GM20431 (cell line): ENCODE measurements around the gene CADM2.
"Not testable (repeated sequence)": the region's sequence is repeated elsewhere in the genome, so short reads cannot be mapped to it uniquely, and the experiment has no call there.

Experiments used
- in situ Hi-C: fragments of 300-500 bp; cut with MseI, MboI; formaldehyde crosslinking; loops from one replicate; pipeline ENCODE4 v1.15.0; 2020; ENCODE audit warnings: low sequenced_read_pairs; ENCODE audit not compliant: unreplicated experiment

Gene CADM2

DNA sequence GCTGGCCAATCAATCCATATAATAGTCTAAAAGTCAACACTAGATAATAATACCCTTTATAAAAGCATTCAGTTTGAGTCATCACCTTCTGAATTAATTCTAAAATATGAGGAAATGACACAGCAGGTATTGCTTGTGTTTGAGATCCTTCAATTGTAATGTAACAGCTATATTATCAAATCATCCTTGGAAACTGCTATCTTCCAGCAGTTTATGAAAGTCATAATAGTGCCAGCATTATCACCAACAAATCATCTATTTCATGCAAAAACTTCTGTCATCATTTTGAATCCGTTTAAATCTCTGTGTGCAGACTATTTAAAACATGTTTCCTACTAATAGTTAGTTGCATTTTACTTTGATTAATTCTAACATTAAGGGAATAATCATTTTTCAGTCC lies 468.7 kb downstream of the CADM2 start:
- in situ Hi-C loops = no loop called here

- in situ Hi-C loops = no loop called here
Measured at GRCh38 chr3:85432081-85432480, 473.3 kb downstream of the CADM2 start.

DNA sequence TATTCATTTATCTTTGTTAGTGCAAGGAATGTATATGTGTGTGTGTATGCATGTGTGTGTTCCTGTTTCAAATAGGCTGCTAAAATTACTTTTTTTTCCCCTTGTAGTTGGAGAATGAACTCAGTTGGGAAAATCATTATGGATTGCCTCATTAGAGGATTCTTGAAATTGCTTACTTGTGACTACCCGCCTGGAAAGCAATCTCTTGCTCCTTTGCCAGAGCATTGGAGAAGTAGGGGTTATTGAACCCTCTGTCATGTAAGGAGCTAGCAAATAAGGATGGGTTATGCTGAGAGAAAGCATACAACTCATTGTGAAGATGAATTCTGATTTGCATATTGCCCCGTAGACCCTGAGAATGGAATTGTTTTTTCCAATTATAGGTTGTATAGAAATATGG lies 474.5 kb downstream of the CADM2 start:
- in situ Hi-C loops = no loop called here

- in situ Hi-C loops = no loop called here
Measured at GRCh38 chr3:85455561-85456200, 496.9 kb downstream of the CADM2 start.

DNA sequence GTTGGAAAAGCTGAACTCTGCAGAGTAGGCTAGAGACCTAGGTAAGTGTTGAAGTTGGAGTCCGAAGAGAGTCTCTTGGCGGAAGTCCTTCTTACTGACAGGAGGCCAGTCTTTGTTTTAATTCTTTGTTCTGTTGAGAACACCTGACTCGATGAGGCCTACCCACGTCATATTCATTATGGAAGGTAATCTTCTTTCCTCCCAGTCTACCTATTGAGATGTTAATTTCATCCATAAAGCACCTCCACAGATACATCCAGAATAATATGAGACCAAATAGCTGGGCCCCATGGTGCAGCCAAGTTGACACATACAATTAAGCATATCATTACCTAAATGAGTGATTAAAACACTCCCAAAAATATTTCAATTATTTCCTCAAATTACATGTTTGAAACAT lies 515.5 kb downstream of the CADM2 start:
- in situ Hi-C loops = no loop called here

- in situ Hi-C loops = no loop called here
Measured at GRCh38 chr3:85475346-85475745, 516.6 kb downstream of the CADM2 start.

GRCh38 chr3:85476891-85477495 lies 518.2 kb downstream of the CADM2 start:
- in situ Hi-C loops = no loop called here

- in situ Hi-C loops = no loop called here
Measured at GRCh38 chr3:85481411-85482212, 522.8 kb downstream of the CADM2 start.

DNA sequence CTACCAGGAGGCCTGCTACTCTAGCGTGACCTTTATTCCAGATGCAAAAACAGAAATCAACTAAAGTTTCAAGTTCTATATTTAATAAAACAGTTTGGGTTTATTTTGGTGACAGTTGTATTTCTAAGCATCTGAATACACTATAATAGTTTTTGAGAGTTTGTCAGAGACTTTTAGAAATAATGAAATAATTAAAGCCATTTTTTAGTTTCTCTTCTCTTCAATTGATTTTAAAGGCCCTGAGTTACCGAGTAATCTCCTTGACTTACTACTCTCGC lies 523.4 kb downstream of the CADM2 start:
- in situ Hi-C loops = no loop called here

DNA sequence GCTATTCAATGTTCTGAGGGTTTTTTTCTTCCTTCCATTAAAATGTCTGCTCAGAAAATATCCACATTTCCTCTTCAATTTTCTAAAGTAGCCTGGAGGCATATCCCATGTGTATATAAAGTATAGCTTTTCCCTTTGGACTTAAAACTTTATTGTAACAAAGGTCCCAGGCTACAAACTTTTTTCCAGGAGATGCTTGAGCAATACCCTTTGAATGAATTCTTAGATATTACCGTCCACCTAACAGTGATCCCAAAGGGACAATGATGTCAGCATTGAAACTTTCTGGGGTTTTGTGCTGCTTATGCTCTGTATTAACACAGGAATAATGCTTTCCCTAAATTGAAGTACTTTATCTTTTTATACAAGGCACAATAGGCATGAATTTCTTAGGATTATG lies 525.2 kb downstream of the CADM2 start:
- in situ Hi-C loops = no loop called here

DNA sequence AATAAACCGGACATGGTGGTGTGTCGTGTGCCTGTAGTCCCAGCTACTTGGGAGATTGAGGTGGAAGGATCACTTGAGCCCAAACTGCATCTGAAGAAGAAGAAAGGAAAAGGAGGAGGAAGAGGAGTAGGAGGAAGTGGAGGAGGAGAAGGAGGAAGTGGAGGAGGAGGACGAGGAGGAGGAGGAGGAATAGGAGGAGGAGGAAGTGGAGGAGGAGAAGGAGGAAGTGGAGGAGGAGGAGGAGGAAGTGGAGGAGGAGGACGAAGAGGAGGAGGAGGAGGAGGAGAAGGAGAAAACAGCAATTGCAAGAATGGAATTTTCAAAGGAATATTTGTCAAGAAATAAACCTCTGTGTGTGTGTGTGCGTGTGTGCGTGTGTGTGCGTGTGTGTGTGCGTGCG lies 528.6 kb downstream of the CADM2 start:
- in situ Hi-C loops = no loop called here

GRCh38 chr3:85495602-85496001 lies 536.8 kb downstream of the CADM2 start:
- in situ Hi-C loops = no loop called here

DNA sequence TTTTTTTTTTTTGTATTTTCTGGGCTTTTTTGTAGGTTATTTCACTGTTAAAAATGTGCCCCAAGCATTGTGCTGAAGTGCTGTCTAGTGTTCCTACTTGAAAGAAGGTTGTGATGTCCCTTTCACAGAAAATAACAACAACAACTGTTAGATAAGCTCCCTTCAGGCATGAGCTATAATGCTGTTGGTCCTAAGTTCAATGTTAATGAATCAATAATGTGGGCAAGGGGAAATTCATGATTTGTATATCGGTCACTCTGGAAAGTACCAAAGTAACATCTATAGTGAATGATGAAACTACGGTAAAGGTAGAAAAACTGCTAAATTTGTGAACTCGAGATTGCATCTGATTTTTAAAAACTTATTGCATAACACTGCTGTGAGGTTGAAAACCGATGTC lies 539.4 kb downstream of the CADM2 start:
- in situ Hi-C loops = no loop called here

- in situ Hi-C loops = no loop called here
Measured at GRCh38 chr3:85502148-85502875, 543.5 kb downstream of the CADM2 start.

DNA sequence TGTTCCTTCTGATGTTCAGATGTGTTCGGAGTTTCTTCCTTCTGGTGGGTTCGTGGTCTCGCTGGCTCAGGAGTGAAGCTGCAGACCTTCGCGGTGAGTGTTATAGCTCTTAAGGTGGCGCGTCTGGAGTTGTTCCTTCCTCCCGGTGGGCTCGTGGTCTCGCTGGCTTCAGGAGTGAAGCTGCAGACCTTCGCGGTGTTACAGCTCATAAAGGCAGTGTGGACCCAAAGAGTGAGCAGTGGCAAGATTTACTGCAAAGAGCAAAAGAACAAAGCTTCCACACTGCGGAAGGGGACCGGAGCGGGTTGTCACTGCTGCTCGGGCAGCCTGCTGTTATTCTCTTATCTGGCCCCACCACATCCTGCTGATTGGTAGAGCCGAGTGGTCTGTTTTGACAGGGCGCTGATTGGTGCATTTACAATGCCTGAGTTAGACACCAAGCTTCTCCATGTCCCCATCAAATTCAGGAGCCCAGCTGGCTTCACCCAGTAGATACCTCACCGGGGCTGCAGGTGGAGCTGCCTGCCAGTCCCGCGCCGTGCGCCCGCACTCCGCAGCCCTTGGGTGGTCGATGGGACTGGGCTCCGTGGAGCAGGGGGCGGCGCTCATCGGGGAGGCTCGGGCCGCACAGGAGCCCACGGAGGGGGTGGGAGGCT lies 545.5 kb downstream of the CADM2 start:
- in situ Hi-C loops = not testable (repeated sequence)

- in situ Hi-C loops = not testable (repeated sequence)
Measured at GRCh38 chr3:85504785-85505511, 546.2 kb downstream of the CADM2 start.

GRCh38 chr3:85507052-85507451 lies 548.3 kb downstream of the CADM2 start:
- in situ Hi-C loops = not testable (repeated sequence)

DNA sequence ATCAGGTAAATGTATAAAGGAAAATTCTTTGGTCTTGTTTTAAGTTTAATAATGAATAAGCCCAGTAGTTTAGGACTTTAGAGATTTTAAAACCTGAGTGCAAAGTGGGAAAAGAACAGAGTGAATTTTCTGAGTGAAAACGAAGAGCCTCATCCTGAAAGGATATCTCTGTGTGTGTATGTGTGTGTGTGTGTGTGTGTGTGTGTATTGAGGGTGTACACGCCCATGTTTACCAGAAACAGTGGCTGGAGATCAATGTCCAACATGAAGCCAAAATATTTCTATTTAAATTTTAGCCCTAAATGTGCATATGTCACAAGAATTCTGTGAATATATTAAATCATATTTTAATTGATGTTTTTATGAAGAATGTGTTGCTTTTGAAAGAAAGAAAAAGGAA lies 549.9 kb downstream of the CADM2 start:
- in situ Hi-C loops = no loop called here

GRCh38 chr3:85516146-85516545 lies 557.4 kb downstream of the CADM2 start:
- in situ Hi-C loops = no loop called here

- in situ Hi-C loops = no loop called here
Measured at GRCh38 chr3:85524104-85524503, 565.3 kb downstream of the CADM2 start.
